HG02973 (cell line): ENCODE results near the gene ARL8B.

Experiments
- ATAC-seq: cut with Tn5 transposase; IDR thresholded peaks from one replicate; pipeline ENCODE4 v1.9.1; 2021; ENCODE audit warnings: moderate library complexity; ENCODE audit not compliant: unreplicated experiment

Gene ARL8B

DNA sequence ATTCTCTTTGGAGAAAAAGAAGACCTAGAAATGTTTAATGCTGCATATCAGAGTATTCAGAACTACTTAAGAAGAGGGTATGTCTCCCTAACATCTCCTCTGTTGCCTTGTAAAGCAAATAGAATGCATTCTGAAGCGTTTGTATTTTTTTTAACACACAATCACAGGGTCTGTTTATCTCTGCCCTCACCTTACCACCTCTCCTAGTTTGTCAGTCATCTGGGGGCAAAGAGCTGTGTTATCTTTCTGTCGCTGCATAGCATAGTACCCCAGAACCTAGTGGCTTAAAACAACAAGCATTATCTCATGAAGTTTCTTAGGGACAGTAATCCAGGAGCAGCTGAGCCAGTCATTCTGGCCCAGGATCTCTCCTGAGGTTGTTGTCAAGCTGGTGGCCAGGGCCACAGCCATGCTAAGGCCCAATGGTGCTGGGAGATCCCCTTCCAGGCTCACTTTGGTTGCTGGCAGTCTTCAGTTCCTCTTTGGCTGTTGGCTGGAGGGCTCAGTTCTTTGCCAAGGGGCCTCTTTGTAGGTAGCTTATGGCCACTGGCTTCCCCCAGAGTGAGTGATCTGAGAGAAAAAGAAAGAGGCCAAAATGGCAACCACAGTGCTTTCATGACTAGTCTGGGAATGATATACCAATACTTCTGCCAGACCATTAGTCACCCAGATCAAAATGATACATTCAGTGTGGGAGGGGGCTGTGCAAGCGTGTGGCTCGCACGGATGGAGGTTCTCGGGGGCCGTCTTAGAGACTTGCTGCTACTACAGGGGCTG is 83.3 kb downstream of the ARL8B start:
- ATAC-seq = peak; percentile 97

DNA sequence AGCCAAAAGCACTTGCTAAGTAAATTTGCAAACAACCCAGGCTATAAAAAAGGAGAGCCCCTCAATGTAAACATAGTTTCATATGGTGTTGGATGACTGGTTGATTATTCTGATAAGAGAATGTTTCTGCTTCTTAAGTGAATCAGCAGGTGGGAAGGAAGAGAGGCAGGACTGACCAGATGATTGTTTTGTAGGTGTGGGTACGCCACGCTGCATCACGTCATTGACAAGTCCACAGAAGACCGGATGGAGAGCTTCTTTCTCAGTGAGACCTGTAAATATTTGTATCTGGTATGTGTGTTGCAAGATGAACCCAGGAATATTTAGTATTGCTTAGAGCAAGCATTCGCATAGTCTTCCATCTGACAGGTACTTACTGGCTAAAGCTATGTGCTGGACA is 88.8 kb downstream of the ARL8B start:
- ATAC-seq = no peak

DNA sequence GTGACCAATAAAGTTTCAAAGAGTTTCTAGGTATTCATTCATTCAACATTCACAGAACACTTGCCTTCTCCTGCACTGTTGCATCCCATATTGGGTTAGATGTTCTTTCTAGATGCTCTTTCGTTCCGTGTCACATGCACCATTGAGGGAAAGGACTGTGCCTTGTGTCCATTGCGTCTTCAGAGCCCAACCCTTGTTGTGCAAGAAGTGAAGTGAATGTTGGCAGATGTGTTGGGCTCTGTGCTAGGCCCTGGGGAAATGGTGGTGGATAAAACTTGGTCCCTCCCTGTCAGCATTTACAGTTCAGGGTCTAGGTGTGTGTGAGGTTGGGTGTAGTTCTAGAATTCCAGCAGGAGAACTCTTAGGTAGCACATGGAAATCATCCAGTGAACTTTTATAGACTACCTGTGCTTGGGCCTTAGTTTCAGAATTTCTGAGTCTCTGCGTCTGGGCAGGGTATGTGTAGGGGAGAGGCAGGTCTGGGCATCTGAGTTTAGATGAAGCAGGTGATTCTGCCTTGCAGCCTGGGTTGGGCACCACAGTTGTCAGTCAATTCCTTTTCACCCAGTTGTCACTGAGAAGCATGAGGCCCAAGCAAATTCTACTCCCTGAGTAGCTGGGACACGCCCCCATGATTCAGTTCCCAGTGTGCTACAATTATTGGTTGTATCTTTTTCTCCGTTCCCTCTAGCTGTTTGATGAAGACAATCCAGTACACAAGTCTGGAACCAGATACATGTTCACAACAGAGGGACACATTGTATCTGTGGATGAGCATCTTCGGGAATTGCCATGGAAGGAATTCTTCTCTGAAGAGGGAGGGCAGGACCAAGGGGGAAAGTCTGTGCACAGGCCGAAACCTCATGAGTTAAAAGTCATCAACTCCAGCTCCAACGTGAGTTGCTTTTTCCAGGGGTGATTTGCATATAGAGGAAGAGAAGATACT is 90.8 kb downstream of the ARL8B start:
- no peak for ATAC-seq

DNA sequence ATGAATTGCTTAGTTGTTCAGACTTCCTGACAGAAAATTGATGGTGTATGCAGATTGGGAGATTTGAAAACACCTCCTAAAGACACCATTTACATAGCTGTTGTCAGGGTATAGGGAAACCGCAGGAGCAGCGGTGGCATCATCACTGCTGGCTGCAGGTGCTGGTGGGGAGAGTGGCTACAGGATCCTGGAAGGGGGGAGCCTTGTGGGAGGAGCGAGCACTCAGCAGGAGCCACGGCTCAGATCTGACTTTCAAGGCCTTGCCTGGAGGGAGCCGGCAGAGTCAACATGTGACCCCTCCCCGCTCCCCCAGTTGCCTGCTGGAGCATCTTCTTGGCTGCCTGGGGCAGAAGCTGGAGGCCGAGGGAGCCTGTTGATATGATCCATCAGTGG is 91.5 kb downstream of the ARL8B start:
- no peak for ATAC-seq

DNA sequence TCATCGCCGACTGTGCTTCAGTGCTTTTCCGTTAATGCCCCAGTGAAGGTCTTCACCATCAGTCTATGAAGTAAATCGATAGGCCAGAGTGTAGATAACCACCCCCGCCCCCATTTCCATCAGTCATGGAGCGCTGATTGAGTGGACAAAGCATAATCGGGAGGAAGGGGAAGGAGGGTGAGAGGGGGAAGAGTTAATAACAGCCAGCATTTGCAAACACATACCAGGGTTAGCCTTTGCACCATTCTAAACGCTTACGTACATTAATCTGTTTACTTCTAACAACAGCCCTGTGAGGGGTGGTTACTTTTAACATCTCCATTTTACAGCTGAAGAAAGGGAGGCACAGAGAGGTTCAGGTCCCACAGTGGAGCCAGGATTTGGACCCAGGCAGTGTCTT is 92.3 kb downstream of the ARL8B start:
- ATAC-seq = no peak

DNA sequence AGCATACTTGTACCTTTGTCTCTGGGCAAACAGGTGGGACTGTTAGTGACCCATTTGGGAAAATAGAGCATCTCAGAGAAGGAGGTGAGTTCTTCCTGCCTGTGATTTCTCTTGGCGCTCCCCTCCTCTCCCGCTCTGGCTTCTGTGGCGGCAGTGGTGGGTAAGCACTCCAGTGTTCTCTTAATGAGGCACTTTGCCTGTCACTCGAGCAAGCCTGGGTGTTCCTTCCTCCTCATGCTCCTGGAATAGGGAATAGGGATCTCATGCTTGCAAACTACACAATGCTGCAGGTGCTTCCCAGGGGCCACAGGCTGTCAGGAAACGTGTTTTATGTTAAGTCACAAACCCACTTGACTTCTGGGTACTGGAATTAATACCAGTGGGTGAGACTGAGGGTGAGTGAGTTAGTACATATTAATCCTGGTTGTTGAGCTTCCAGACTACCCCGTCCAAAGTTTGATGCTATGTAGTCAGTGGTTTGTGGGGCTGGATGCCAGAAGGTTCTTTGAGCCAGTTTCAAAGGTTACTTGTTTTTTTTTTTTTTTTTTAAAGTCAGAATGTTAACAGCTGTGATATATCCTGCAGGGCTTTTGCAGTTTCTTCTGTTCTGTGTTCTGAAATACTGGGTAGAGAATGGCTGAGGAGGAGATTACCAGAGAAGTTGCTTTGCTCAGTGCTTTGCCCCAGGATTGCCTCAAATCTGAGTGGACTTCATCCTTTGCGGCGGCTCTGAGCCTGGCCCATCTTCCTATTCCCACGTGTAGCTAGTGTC is 95.9 kb downstream of the ARL8B start:
- ATAC-seq = no peak

DNA sequence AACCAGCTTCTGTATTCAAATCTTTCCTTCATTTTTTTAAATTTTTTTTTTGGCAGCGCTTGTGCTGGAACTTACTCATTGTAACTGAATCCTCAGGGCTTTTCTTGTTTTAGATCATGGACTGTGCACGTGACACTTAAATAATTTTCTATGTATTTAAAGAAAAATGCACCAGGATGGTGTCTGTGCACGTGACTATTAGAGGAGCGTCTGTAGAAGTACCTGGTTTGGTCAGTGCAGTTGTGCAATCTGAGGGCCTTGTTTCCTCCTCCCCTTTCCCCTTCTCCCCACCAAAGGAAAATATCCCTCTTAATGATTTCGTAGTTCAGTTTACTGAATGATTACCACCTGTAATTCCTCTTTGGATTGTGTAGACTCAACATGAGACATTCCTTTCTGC is 96.7 kb downstream of the ARL8B start:
- ATAC-seq = no peak

DNA sequence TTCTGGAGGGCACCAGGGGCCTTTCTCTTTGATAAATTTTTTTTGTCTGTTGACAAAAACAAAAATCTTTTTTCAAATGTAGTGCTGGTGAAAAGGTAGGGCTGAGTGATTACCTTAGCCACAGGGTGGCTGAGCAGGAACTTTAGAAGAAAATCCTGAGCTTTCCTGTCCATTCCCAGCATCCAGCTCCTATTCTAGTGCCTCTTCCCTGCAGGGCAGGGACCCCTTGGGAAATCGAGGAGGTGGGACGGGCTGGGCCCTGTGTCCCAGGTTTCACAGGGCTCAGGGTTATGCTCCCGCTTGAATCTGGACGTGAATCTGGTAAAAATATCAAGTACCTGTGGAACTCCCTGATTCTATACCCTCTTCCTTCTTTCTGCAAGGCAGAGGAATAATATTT is 97.1 kb downstream of the ARL8B start:
- ATAC-seq = no peak

DNA sequence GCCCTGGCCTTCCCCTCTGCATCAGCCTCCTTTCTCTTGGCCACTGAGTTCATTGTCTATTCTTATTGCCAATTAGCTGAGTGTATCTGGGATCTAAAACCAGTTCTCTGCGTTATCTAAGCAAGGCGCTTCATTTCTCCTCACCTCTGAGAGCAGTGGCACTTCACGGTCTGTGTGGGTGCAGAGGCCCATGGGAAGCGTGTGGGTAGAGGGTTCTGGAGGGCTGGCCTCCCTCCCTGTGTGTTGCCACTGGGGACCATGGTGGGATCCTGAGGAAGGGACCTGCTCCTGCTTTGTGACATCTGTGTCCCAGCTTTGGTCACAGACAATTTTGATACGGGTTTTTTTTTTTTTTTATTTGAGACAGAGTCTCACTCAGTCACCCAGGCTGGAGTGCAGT is 98.1 kb downstream of the ARL8B start:
- ATAC-seq = no peak

DNA sequence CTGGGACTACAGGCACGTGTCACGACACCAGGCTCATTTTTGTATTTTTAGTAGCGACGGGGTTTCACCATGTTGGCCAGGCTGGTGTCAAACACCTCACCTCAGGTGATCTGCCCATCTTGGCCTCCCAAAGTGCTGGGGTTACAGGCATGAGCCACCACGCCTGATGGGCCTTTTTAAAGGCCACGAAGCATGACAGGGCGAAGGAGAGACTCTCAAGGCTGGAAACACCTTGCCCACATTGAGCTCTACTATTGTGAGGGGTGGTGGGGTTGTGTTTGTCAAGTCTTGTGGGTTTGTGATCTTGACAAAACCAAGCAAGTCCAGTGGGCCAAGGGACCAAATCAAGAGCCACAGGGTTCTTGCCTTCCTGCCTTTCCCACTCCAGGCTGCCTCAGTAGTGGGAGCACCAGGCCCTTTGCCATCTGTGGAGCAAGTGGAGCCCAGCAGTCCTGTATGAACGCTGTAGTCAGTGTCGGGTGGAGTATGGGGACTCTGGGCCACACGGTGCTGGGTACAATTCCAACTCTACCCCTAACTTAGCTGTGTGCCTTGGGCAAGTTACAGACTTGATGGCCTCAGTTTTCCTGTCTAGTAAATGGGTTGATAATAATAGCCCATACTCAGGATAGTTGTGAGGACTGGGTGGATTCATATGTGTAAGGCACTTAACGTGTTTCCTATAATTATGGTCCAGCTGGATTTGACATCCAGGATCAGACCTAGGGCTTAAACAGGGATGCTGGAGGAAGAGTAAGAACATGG is 98.8 kb downstream of the ARL8B start:
- ATAC-seq = no peak

DNA sequence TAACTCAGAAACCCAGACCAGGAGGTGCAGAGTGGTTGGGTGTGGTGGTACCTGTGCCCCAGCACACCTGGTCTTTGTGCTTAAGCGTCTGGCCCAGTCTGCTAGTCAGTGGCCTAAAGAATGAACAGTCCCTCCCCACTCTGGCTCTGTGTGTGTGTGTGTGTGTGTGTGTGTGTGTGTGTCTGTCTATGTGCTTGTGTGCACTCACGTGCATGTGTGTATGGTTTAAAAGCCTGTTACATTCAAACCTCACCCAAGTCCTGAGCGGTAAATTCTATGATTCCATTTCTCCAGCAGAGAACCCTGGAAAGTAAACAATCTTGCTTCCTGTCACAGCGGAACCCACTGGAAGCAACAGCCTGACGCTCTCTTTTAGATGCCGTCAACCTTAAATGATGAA is 99.6 kb downstream of the ARL8B start:
- ATAC-seq = no peak

DNA sequence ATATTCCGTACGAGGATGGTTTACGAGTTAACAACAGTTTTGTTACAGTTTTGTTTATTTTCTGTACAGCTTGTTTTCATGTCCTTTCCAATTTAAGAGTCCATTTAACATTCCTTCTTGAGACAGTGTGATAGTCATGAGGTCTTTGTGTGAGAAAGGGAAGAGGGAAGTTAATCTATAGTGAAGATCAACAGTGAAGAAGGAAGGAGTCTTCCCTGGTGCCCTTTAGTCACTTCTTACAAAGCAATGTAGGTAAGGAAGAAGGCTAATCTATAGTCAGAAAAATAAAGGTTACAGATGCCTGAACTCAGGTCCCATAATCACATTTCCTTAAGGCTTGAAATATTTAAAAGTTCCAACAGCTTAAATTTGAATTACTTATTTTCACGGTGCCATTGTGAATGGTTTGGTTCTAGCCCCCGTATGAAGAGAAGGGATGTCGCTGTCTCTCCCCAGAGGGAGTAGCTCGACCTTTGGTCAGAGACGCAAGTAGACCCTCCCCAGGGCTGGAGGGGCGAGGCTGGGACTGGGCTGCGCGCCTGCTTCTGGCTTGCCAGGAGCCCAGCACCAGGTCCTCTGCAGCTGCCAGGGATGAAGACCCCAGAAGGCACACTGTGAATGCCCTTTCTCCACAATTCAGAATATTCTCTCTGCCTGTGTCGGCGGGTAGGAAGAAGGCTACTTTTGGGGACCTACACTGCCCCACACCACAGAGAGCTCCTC is 100.4 kb downstream of the ARL8B start:
- no peak for ATAC-seq

DNA sequence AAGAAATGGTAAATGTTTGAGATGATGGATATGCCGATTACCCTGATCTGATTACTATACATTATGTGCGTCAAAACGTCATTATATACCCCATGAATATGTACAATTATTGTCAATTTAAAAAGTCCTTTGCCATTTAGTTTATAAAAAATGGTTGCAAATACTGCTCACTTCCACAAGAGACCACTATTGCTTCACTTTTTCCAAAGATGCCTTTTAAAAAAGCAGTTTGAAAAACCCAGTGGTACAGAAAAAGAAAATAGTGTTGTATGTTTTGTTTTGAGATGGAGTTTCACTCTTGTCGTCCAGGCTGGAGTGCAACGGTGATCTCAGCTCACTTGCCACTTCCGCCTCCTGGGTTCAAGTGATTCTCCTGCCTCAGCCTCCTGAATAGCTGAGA is 104.7 kb downstream of the ARL8B start:
- peak; percentile 53 for ATAC-seq

DNA sequence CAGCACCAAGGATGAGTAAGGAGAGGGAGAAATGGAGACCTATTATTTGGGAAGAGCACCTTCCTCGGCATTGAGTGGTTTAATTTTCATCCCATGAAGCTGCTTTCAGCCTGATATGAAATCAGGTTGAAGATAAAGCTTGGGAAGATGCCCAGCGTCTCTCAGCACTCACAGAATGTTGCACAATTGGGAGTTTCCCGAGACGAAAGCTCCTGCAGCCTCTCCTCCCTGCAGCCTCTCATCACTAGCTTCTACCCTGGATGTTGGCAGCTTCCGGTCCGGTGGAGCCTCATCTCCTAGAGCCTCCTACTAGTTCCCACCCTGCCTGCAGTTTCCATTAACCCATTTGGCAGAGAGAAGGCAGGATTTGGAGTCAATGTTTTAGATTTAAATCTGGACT is 105.7 kb downstream of the ARL8B start:
- no peak for ATAC-seq

DNA sequence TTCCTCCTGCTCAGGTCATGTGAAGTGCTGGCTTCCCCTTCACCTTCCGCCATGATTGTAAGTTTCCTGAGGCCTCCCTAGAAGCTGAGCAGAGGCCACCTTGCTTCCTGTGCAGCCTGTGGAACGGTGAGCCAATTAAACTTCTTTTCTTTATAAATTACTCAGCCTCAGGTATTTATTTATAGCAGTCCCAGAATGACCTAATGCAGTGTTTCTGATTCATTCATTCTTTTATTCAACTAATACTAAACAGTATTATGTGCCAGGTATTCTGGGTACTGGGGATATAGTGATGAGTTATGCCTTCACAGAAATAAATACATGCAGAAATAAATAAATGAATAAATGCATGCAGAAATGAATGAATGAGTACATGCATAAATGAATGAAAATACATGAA is 107.3 kb downstream of the ARL8B start:
- no peak for ATAC-seq
